AG04449 (cell line): ENCODE results near the gene TMEM80.

Source experiments
- CTCF ChIA-PET: fragments of 350-600 bp; formaldehyde crosslinking; extraction: SDS; loops from one replicate; lab custom pipeline; 2021; ENCODE audit warnings: antibody characterized with exemption; lab: Yijun Ruan, JAX
- POLR2A ChIA-PET: fragments of 400-600, 350-600 bp; formaldehyde crosslinking; extraction: SDS; loops from one replicate; lab custom pipeline; 2020; ENCODE audit warnings: antibody characterized with exemption, inconsistent platforms; lab: Yijun Ruan, JAX
- DNase-seq: peaks from one replicate; pipeline ENCODE4 v3.0.0-alpha.2; 2010; ENCODE audit warnings: low read depth, low spot score
- H3K4me3 ChIP-seq: 2 replicates; pipeline ENCODE4 v1.5.1; 2011; ENCODE audit warnings: low read depth, mild to moderate bottlenecking, control low read depth, low read length
- TF ChIP-seq, protein P1 (sequence below): IDR thresholded peaks from one replicate; pipeline ENCODE4 v1.5.1; 2011; ENCODE audit warnings: mild to moderate bottlenecking, moderate library complexity, low read length, control low read depth, inconsistent platforms; ENCODE audit not compliant: insufficient read depth; ENCODE audit errors: missing control alignments

The TMEM80 gene

GRCh38 chr11:709109-709997 is 13.7 kb downstream of the TMEM80 start:
- no peak overlapping the region for H3K4me3 ChIP-seq
- ChIA-PET CTCF (interaction anchor here (1.2 to 5.2 kb wide), 2 partner anchors 13 to 14 kb away, joined by 3 to 34 read pairs; no protein-coding TSS in a partner anchor), POLR2A (no interaction called here)
- TF ChIP-seq, protein P1, sequence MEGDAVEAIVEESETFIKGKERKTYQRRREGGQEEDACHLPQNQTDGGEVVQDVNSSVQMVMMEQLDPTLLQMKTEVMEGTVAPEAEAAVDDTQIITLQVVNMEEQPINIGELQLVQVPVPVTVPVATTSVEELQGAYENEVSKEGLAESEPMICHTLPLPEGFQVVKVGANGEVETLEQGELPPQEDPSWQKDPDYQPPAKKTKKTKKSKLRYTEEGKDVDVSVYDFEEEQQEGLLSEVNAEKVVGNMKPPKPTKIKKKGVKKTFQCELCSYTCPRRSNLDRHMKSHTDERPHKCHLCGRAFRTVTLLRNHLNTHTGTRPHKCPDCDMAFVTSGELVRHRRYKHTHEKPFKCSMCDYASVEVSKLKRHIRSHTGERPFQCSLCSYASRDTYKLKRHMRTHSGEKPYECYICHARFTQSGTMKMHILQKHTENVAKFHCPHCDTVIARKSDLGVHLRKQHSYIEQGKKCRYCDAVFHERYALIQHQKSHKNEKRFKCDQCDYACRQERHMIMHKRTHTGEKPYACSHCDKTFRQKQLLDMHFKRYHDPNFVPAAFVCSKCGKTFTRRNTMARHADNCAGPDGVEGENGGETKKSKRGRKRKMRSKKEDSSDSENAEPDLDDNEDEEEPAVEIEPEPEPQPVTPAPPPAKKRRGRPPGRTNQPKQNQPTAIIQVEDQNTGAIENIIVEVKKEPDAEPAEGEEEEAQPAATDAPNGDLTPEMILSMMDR, result no peak
- DNase-seq, result no peak

GRCh38 chr11:714436-714835 is 18.8 kb downstream of the TMEM80 start:
- TF ChIP-seq, protein P1, result no peak
- POLR2A ChIA-PET, result no interaction called here
- H3K4me3 ChIP-seq, result no peak overlapping the region
- no peak for DNase-seq
- CTCF ChIA-PET, result interaction anchor here (0.9 kb wide), 1 partner anchor 9 kb away, joined by 3 read pairs; no protein-coding TSS in a partner anchor

DNA sequence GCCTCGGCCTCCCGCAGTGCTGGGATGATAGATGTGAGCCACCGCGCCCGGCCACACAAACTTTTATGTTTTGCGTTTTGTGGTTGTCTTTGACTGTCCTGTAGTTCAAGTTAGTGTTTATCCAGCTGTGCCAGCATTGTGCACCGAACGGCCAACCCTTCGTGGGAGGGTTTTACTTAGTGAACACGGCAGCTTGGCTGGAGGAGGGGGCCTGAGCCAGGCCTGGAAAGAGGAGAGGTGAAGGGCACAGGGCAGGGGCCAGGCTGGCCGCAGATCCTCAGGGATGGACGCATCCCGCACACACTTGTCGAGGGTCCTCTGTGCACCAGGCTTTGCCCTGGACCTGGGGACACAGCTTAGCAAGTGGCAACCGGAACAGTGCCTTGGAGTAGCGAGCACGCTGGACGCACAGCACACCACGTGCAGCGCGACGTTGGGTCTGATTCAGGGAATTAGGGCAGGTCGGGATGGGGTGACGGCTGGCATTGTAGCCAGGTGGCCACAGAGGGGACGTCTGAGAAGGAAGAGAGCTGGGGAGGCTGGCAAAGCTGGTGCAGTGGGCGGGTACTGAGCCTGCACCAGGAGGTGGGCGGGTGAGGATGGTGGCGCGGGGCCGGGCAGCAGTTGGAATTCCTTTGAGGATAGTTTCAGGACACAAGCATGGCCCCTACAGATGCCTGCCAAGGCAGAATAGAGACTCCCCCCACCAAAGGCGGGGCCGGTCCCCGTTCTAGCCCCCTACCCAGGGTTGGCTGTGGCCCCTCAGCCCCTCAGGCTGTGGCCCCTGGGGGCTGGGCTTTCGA is 23.8 kb downstream of the TMEM80 start:
- H3K4me3 ChIP-seq, result no peak overlapping the region
- ChIA-PET CTCF (interaction anchor here (1.3 to 10.2 kb wide), 4 partner anchors 8 to 165 kb away, joined by 3 to 198 read pairs (median 4); partner anchors contain the start of genes DEAF1, EPS8L2 and TMEM80), POLR2A (interaction anchor here (0.6 kb wide), 1 partner anchor 156 kb away, joined by 3 read pairs; no protein-coding TSS in a partner anchor)
- no peak for DNase-seq
- TF ChIP-seq, protein P1, result no peak

DNA sequence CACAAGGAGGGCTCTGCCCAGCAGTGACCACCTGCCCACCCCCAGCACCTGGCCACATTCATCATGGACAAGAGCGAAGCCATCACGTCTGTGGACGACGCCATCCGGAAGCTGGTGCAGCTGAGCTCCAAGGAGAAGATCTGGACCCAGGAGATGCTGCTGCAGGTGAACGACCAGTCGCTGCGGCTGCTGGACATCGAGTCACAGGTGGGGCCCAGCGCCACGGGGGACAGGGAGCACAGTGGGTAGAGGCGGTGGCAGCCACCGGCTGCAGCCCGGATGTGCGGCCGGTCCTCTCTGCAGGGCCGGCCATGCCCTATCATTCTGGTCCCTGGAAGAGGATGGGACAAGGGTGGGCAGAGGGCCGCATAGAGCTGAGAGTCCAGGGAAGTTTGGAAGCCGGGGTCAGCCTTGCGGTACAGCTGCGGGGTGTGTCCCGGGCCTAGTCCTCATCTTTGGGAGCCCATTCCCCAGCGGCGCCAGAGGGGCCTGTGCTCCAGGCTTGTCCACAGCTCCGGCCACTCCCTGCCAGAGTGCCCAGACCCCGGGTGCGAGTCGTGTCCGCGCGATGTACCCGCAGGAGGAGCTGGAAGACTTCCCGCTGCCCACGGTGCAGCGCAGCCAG is 24.5 kb downstream of the TMEM80 start:
- ChIA-PET POLR2A (interaction anchor here (0.6 to 1.8 kb wide), 2 partner anchors 14 to 157 kb away, joined by 3 to 7 read pairs; partner anchors contain the start of gene EPS8L2), CTCF (interaction anchor here (1.0 to 10.2 kb wide), 5 partner anchors 8 to 166 kb away, joined by 3 to 198 read pairs (median 3); partner anchors contain the start of genes DEAF1, EPS8L2 and TMEM80)
- TF ChIP-seq, protein P1, result no peak
- no peak for DNase-seq
- H3K4me3 ChIP-seq, result no peak overlapping the region

DNA sequence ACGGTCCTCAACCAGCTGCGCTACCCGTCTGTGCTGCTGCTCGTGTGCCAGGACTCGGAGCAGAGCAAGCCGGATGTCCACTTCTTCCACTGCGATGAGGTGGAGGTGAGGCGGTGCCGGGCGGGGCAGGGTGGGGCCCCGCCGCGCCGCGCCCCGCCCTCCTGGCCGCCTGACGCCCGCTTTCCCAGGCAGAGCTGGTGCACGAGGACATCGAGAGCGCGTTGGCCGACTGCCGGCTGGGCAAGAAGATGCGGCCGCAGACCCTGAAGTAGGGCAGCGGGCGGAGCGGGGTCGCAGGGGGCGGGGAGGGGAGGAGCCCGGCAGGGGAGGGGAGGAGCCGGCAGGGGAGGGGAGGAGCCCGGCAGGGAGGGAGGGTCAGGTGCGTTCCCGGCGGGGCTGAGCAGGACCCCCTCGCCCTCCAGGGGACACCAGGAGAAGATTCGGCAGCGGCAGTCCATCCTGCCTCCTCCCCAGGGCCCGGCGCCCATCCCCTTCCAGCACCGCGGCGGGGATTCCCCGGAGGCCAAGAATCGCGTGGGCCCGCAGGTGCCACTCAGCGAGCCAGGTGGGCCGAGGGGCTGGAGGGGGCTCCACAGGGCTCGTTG is 25.1 kb downstream of the TMEM80 start:
- no peak for DNase-seq
- ChIA-PET POLR2A (interaction anchor here (1.8 kb wide), 1 partner anchor 14 kb away, joined by 7 read pairs; the partner anchor contains the start of gene EPS8L2), CTCF (interaction anchor here (1.0 to 10.2 kb wide), 6 partner anchors 8 to 166 kb away, joined by 3 to 198 read pairs (median 4); partner anchors contain the start of genes DEAF1, EPS8L2 and TMEM80)
- TF ChIP-seq, protein P1, result no peak
- no peak overlapping the region for H3K4me3 ChIP-seq
